Esophagus (tissue), 2 donors: Measurements from ENCODE around the gene ASIC4. TPM values are rescaled to one million over a fixed set of nuclear protein-coding genes. Genes with fewer than 3 reads are reported as not detected.

Experiments
- H3K27ac ChIP-seq, 2 donors: one replicate each; pipeline ENCODE4 v1.5.1; 2013; ENCODE audit warnings: low read depth in 2 of 2, mild to moderate bottlenecking in 2 of 2, inconsistent platforms in 1 of 2, low read length in 1 of 2, moderate library complexity in 1 of 2
- H3K27me3 ChIP-seq, 2 donors: one replicate each; pipeline ENCODE4 v1.6.1; 2013; ENCODE audit warnings: low read length in 2 of 2, control low read depth in 1 of 2, mild to moderate bottlenecking in 1 of 2; ENCODE audit not compliant: insufficient read depth in 2 of 2, control insufficient read depth in 1 of 2
- H3K36me3 ChIP-seq, 2 donors: one replicate each; pipeline ENCODE4 v1.6.1; 2013; ENCODE audit warnings: low read length in 1 of 2; ENCODE audit not compliant: control insufficient read depth in 2 of 2, insufficient read depth in 2 of 2
- H3K4me1 ChIP-seq, 2 donors: one replicate each; pipeline ENCODE4 v1.6.1; 2013; ENCODE audit warnings: low read length in 1 of 2; ENCODE audit not compliant: control insufficient read depth in 2 of 2, insufficient read depth in 2 of 2
- H3K4me3 ChIP-seq, 2 donors: one replicate each; pipeline ENCODE4 v1.5.1; 2013; ENCODE audit warnings: low read length in 2 of 2, mild to moderate bottlenecking in 2 of 2, low read depth in 1 of 2, moderate library complexity in 1 of 2
- H3K9me3 ChIP-seq, 2 donors: one replicate each; pipeline ENCODE4 v1.6.1; 2013; ENCODE audit warnings: mild to moderate bottlenecking in 2 of 2, low read depth in 1 of 2, low read length in 1 of 2, moderate library complexity in 1 of 2; ENCODE audit not compliant: control insufficient read depth in 2 of 2, insufficient read depth in 1 of 2
- WGBS, 2 donors: extraction: QIAGEN DNeasy Blood & Tissue Kit; methylation state at CpG; one replicate each; pipeline ENCODE4 v1.1.7; 2013; 5-methylcytosine and 5-hydroxymethylcytosine counted together
- polyA plus RNA-seq, 2 donors: library from polyadenylated mRNA; stranded (reverse); fragments of 200-250 nt; gene quantifications; one replicate each; pipeline ENCODE4 v1.2.3, GENCODE V29; 2013
- donor health status: healthy with polysubstance abuse.
- donor health status: Bipolar disorder and iron deficiency.

The ASIC4 gene
- polyA plus RNA-seq, 2 donors, result 0.01 to 0.02 TPM

DNA sequence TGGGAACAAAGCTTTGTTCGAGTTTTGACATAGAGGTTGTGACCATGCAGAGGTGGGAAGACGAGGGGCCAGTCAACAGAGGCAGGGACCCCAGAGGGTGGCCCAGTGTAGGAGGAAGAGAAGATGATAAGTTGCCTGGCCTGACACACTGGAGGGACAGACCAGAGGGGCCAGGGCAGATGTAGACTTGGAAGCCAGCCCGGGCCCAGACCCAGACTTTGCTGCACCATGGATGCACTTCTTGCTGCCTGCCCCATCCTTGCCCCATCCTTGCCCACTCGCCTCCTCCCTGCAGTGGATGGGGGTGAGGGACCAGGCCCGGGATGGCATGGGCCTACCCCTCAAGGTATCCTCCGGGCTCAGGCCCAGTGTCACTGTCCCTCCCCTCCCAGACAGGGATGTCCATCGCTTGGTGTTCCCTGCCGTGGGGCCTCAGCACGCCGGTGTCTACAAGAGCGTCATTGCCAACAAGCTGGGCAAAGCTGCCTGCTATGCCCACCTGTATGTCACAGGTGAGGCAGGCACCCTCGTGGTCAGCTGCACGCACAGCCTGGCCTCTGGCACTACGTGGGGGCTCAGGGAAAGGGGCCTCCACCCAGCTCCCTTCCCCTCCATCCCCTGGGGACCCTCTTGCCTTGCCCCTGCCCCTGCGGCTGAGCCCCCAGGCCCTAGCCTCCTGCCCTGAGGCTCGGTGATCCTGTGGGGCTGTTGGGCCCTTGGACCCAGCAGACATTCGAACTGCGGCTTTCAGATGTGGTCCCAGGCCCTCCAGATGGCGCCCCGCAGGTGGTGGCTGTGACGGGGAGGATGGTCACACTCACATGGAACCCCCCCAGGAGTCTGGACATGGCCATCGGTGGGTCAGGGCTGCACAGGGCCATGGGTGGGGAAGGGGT lies 42.6 kb upstream of the ASIC4 start:
- WGBS, 2 donors, result 79 to 83% methylated on average over 22 of the region's 22 CpGs
- Histone ChIP-seq H3K4me1 (peaks cover 0 to 4% of the 10 kb centered on the region in 2 donors), H3K36me3 (no peaks in the 10 kb centered on the region), H3K9me3 (no peaks in the 10 kb centered on the region), H3K4me3 (no peak overlapping the region), H3K27ac (no peak overlapping the region), H3K27me3 (no peaks in the 10 kb centered on the region)

DNA sequence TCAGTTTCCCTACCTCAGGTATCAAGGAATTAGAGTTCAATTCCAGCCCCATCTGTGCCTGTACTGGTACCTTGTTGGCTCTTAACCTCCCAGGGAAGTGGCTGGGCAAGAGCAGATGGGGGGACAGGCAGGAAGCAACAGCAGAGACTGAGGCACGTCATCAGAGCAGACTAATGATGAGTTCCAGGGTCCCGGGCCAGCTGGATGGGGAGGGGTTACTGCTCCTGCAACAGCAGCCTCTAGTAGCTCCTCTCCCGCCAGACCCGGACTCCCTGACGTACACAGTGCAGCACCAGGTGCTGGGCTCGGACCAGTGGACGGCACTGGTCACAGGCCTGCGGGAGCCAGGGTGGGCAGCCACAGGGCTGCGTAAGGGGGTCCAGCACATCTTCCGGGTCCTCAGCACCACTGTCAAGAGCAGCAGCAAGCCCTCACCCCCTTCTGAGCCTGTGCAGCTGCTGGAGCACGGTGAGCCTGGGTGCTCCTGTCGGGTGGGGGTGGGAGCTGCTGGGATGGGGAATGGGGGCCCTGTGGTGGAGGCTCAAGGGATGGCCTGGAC lies 41.6 kb upstream of the ASIC4 start:
- WGBS, 2 donors, result 84% methylated on average over 7 to 12 of the region's 12 CpGs
- H3K4me3 ChIP-seq, result no peak overlapping the region
- no peaks in the 10 kb centered on the region for H3K9me3 ChIP-seq
- no peaks in the 10 kb centered on the region for H3K27me3 ChIP-seq
- H3K36me3 ChIP-seq, result no peaks in the 10 kb centered on the region
- no peak overlapping the region for H3K27ac ChIP-seq
- H3K4me1 ChIP-seq, result peaks cover 0 to 4% of the 10 kb centered on the region in 2 donors

DNA sequence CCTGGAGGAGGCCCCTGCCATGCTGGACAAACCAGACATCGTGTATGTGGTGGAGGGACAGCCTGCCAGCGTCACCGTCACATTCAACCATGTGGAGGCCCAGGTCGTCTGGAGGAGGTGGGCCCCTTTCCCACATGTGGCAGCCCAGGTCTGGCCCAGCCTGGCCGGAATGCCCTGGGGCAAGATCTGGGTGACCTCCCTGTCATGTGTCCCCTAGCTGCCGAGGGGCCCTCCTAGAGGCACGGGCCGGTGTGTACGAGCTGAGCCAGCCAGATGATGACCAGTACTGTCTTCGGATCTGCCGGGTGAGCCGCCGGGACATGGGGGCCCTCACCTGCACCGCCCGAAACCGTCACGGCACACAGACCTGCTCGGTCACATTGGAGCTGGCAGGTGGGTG lies 40.8 kb upstream of the ASIC4 start:
- Histone ChIP-seq H3K9me3 (no peaks in the 10 kb centered on the region), H3K4me1 (peaks cover 0 to 4% of the 10 kb centered on the region in 2 donors), H3K27me3 (no peaks in the 10 kb centered on the region), H3K4me3 (no peak overlapping the region), H3K27ac (no peak overlapping the region), H3K36me3 (no peaks in the 10 kb centered on the region)
- 84 to 88% methylated on average over 18 of the region's 18 CpGs for WGBS, 2 donors

DNA sequence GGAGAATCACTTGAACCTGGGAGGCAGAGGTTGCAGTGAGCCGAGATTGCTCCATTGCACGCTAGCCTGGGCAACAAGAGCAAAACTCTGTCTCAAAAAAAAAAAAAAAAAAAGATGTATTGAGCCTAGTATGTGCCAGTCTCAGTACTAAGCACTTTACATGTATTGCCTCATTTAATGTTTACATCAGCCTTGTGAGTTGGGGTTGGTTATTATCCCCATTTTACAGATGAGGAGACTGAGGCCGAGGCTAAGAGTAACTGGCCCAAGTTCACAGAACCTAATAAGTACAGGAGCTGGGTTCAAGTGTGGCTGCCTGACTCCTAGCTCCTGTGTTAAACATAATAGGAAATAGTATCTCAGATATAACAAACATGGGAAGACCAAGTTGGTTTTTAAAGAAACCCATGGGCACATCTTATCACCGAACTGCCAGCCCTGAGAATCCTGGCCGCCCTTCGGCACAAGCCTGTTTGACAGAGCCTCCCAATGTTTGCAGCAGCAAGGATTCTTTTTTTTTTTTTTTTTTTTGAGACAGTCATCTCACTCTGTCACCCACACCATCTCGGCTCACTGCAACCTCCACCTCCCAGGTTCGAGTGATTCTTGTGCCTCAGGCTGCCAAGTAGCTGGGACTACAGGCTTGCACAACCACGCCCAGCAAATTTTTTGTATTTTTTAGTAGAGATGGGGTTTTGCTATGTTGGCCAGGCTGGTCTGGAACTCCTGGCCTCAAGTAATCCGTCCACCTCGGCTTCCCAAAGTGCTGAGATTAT lies 39.8 kb upstream of the ASIC4 start:
- Histone ChIP-seq H3K36me3 (no peaks in the 10 kb centered on the region), H3K9me3 (no peaks in the 10 kb centered on the region), H3K4me1 (peaks cover 0 to 4% of the 10 kb centered on the region in 2 donors), H3K4me3 (no peak overlapping the region), H3K27me3 (no peaks in the 10 kb centered on the region), H3K27ac (no peak overlapping the region)
- WGBS, 2 donors, result 72 to 75% methylated on average over 11 of the region's 11 CpGs

DNA sequence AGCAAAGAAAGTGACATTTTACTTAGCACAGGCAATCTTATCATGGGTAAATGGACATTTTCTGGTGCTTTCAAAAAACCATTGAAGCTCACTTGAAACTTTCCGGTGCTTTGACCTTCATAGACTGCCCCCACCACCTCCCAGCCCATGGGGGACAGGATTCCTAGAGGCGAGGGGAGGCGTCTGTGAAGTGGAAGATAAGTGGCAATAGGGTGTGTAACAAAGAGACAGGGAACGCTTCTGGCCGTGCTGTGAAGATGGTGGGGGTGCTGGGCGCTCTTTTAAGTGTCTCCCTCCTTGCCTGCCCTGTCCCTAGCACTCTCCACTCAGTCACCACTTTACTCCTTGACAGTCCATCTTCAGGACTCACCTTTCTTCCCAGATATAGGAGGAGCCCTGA lies 39.0 kb upstream of the ASIC4 start:
- Histone ChIP-seq H3K4me1 (peaks cover 0 to 4% of the 10 kb centered on the region in 2 donors), H3K36me3 (no peaks in the 10 kb centered on the region), H3K27ac (no peak overlapping the region), H3K9me3 (no peaks in the 10 kb centered on the region), H3K4me3 (no peak overlapping the region), H3K27me3 (no peaks in the 10 kb centered on the region)
- WGBS, 2 donors, result 78 to 79% methylated on average over 6 of the region's 6 CpGs

DNA sequence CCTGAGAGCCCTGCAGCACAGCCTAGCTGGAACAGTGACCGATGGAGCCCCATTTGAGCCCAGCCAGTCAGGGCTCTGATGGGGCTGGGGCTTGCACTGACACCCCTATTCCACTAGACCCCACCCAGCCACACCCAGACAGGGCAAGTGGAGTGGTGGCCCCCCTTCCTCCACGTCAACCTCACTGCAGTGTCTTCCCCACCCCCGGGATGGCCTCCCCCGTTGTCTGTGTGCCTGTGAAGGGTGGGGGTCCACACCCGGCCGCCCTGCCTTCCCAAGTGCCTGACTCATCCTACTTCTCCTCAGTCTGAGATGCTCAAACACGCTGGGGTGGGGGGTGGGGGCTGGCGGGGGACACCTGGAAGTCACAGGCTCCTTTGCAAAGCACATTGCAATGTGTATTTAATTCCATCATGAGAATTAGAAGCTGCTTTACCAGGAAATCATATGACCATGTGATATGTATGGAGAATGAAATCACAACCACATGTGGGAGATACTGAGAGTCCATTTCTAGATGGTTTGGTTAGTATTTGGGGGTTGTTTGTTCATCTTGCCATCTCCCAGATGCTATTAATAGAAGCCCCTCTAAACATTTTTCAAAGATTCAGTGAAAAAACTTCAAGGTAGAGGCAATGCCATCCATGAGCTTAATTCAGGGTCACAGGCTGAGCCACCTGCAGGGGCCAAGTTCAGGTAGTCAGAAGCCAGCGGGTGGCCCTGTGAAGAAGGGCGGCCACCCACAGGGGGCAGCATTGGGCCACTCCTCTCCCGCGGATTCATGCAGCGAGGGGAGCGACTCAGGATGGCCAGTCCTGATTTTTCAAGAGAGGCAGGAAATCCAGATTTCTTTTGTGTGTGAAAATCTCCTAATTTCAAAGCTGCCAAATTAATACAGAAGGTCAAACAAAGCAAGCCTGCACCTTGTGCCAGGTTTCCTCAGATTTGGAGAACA lies 38.3 kb upstream of the ASIC4 start:
- Histone ChIP-seq H3K4me1 (peaks cover 0 to 4% of the 10 kb centered on the region in 2 donors), H3K27ac (no peak overlapping the region), H3K4me3 (no peak overlapping the region), H3K27me3 (no peaks in the 10 kb centered on the region), H3K36me3 (no peaks in the 10 kb centered on the region), H3K9me3 (no peaks in the 10 kb centered on the region)
- WGBS, 2 donors, result 31 to 35% methylated on average over 14 of the region's 14 CpGs

DNA sequence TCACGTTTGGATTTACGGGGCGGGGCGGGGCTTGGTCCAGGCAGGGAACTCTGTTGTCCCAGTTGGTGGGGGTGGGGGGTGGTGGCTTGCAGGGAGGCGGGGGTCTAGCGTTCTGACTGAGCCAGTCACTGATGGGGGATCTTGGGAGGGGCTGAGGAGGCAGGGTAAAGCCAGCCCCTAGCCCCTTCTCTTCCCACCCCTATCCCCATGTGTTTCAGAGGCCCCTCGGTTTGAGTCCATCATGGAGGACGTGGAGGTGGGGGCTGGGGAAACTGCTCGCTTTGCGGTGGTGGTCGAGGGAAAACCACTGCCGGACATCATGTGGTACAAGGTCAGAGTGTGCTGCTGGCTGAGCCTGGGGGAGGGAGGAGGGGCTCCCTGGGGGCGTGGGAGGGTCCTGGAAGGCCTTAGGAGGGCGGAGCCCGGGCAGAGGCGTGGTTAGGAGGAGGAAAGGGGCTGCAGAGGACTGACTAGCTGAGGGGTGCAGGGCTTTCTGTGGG lies 37.6 kb upstream of the ASIC4 start:
- no peaks in the 10 kb centered on the region for H3K9me3 ChIP-seq
- H3K27me3 ChIP-seq, result no peaks in the 10 kb centered on the region
- H3K4me1 ChIP-seq, result peaks cover 0 to 4% of the 10 kb centered on the region in 2 donors
- no peak overlapping the region for H3K27ac ChIP-seq
- H3K36me3 ChIP-seq, result no peaks in the 10 kb centered on the region
- H3K4me3 ChIP-seq, result no peak overlapping the region
- 12 to 18% methylated on average over 16 of the region's 16 CpGs for WGBS, 2 donors

DNA sequence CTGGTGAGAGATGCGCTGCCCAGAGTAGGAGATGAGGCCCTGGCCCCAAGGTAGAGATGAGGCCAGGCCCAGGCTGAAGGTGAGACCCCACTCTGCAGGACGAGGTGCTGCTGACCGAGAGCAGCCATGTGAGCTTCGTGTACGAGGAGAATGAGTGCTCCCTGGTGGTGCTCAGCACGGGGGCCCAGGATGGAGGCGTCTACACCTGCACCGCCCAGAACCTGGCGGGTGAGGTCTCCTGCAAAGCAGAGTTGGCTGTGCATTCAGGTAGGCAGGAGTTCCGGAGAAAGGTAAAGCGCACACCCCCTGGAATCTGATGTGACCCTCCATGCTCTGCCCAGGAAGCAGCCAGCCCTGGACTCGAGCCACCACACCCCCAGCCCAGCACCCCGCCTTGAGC lies 37.1 kb upstream of the ASIC4 start:
- 80 to 83% methylated on average over 13 of the region's 13 CpGs for WGBS, 2 donors
- Histone ChIP-seq H3K36me3 (no peaks in the 10 kb centered on the region), H3K9me3 (no peaks in the 10 kb centered on the region), H3K27ac (peak overlapping the region in 1 of 2 donors; percentile 28), H3K4me3 (no peak overlapping the region), H3K4me1 (peaks cover 0 to 4% of the 10 kb centered on the region in 2 donors), H3K27me3 (no peaks in the 10 kb centered on the region)
